ENCODE results near the gene TMCC1. TPM values are rescaled to one million over a fixed set of nuclear protein-coding genes. Genes with fewer than 3 reads are reported as not detected.

Gene TMCC1
- total and polyA plus RNA-seq, 10 of the 15 experiments (the other 5 are each of a cell fraction or from before 2014, with no cell fraction given) = 2.3 to 21.1 (median 8.4) TPM

DNA sequence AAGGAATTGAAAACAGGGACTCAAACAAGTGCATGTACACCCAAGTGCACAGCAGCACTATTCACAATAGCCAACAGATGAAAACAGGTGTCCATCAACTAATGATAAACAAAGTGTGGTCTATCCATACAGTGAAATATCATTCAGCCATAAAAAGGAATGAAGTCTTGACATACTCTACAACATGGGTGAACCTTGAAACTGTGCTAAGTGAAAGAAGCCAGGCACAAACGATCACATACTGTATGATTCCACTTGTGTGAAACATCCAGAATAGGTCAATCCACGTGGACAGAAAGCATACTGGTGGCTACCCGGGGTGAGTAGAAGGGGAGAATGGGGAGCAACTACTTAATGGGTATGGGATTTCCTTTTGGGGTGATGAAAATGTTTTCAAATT lies 257.4 kb downstream of the TMCC1 start:
- no peak for FAIRE-seq
- 8% methylated on average over 3 of the region's 3 CpGs for WGBS (ENCODE audit: insufficient coverage, insufficient replicate concordance, low lambda C conversion rate, missing lambda C conversion rate)

More for the DNA sequence above, 257.4 kb downstream of the TMCC1 start:
- ChIA-PET SMC1A (ENCODE audit: uncharacterized antibody, unreplicated experiment) (no interaction called here), RAD21 (ENCODE audit: unreplicated experiment) (no interaction called here), CTCF (interaction anchor here (1.0 kb wide), 1 partner anchor 192 kb away, joined by 3 read pairs; no protein-coding TSS in a partner anchor), POLR2A (no interaction called here)
- no peak overlapping the region for H3K4me3 ChIP-seq
- TF ChIP-seq KDM1A (IDR thresholded peaks at IDR 0.05; ENCODE audit: borderline replicate concordance) = no peak
- TF ChIP-seq, protein P1, sequence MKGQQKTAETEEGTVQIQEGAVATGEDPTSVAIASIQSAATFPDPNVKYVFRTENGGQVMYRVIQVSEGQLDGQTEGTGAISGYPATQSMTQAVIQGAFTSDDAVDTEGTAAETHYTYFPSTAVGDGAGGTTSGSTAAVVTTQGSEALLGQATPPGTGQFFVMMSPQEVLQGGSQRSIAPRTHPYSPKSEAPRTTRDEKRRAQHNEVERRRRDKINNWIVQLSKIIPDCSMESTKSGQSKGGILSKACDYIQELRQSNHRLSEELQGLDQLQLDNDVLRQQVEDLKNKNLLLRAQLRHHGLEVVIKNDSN (IDR thresholded peaks at IDR 0.05; ENCODE audit: borderline replicate concordance, extremely low read length, insufficient read depth, low read depth, low read length) = no peak
- TF ChIP-seq, protein P2, sequence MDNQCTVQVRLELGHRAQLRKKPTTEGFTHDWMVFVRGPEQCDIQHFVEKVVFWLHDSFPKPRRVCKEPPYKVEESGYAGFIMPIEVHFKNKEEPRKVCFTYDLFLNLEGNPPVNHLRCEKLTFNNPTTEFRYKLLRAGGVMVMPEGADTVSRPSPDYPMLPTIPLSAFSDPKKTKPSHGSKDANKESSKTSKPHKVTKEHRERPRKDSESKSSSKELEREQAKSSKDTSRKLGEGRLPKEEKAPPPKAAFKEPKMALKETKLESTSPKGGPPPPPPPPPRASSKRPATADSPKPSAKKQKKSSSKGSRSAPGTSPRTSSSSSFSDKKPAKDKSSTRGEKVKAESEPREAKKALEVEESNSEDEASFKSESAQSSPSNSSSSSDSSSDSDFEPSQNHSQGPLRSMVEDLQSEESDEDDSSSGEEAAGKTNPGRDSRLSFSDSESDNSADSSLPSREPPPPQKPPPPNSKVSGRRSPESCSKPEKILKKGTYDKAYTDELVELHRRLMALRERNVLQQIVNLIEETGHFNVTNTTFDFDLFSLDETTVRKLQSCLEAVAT (IDR thresholded peaks at IDR 0.05) = no peak
- TF ChIP-seq, protein P3, sequence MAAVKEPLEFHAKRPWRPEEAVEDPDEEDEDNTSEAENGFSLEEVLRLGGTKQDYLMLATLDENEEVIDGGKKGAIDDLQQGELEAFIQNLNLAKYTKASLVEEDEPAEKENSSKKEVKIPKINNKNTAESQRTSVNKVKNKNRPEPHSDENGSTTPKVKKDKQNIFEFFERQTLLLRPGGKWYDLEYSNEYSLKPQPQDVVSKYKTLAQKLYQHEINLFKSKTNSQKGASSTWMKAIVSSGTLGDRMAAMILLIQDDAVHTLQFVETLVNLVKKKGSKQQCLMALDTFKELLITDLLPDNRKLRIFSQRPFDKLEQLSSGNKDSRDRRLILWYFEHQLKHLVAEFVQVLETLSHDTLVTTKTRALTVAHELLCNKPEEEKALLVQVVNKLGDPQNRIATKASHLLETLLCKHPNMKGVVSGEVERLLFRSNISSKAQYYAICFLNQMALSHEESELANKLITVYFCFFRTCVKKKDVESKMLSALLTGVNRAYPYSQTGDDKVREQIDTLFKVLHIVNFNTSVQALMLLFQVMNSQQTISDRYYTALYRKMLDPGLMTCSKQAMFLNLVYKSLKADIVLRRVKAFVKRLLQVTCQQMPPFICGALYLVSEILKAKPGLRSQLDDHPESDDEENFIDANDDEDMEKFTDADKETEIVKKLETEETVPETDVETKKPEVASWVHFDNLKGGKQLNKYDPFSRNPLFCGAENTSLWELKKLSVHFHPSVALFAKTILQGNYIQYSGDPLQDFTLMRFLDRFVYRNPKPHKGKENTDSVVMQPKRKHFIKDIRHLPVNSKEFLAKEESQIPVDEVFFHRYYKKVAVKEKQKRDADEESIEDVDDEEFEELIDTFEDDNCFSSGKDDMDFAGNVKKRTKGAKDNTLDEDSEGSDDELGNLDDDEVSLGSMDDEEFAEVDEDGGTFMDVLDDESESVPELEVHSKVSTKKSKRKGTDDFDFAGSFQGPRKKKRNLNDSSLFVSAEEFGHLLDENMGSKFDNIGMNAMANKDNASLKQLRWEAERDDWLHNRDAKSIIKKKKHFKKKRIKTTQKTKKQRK (IDR thresholded peaks at IDR 0.05; ENCODE audit: low read depth, low read length) = no peak
- TF ChIP-seq TAF1 (IDR thresholded peaks at IDR 0.05; ENCODE audit: borderline replicate concordance, low read depth, low read length) = no peak
- TF ChIP-seq MXI1 (IDR thresholded peaks at IDR 0.05; ENCODE audit: low read depth, low read length) = no peak
- no peak for TF ChIP-seq CHD2 (IDR thresholded peaks at IDR 0.05; ENCODE audit: borderline replicate concordance, low read depth, low read length)
- TF ChIP-seq CREB1 (IDR thresholded peaks at IDR 0.05; ENCODE audit: low read depth) = no peak
- no peak for TF ChIP-seq TARDBP (IDR thresholded peaks at IDR 0.05; ENCODE audit: borderline replicate concordance)
- TF ChIP-seq JUNB (IDR thresholded peaks at IDR 0.05) = no peak
- TF ChIP-seq NFXL1 (IDR thresholded peaks at IDR 0.05; ENCODE audit: borderline replicate concordance) = no peak
- TF ChIP-seq SMAD1 (IDR thresholded peaks at IDR 0.05; ENCODE audit: low read depth, partially characterized antibody) = no peak
- no peaks in the 10 kb centered on the region for H3K4me1 ChIP-seq (ENCODE audit: control insufficient read depth, insufficient read depth, low read length)
- in situ Hi-C loops (cut with MboI) (no loop called here), intact Hi-C loops (cut with micrococcal nuclease; ENCODE audit: unreplicated experiment) (no loop called here)
- H3K27ac ChIP-seq (ENCODE audit: control insufficient read depth, insufficient read depth) = no peak overlapping the region
- no peaks in the 10 kb centered on the region for H3K79me2 ChIP-seq (ENCODE audit: control insufficient read depth, insufficient read depth, low read length)
- no peak overlapping the region for H2AFZ ChIP-seq (ENCODE audit: control insufficient read depth, low read depth, low read length)
- no peak overlapping the region for H3K4me2 ChIP-seq (ENCODE audit: control insufficient read depth, insufficient read depth)
- no peaks in the 10 kb centered on the region for H3K27me3 ChIP-seq (replicated peaks in 1 of 2; ENCODE audit: control insufficient read depth in 2 of 2, insufficient read depth in 2 of 2, low read length in 1 of 2)
- no peaks in the 10 kb centered on the region for H3K36me3 ChIP-seq (ENCODE audit: control insufficient read depth in 2 of 2, insufficient read depth in 2 of 2, low read length in 1 of 2)
- no peaks in the 10 kb centered on the region; the same call in 2 of the 3 replicates for H3K9me3 ChIP-seq (replicated peaks; ENCODE audit: control insufficient read depth, insufficient read depth, low read length)
- no TSS peak for BruUV-seq (replicated peaks)
- H3K9ac ChIP-seq (ENCODE audit: control insufficient read depth, insufficient read depth, low read length) = no peak overlapping the region
- ATAC-seq (no peak), DNase-seq (ENCODE audit: low read depth, low spot score) (no peak)
- H4K20me1 ChIP-seq (ENCODE audit: control insufficient read depth, insufficient read depth) = no peaks in the 10 kb centered on the region

Data from GM12878 (cell line).